A549 (cell line): ENCODE results near the gene FERMT3. TPM values are rescaled to one million over a fixed set of nuclear protein-coding genes. Genes with fewer than 3 reads are reported as not detected.

ENCODE experiments used
- ATAC-seq, 2 experiments: fragments of 200-7000 bp in 1 of 2; fragments of >200 bp in 1 of 2; cut with Nextera tagmentation in 1 of 2; cut with Tn5 transposase in 1 of 2; 3 replicates each; pipeline versions ENCODE4 v1.8.0 to v1.9.1; 2018 to 2020; ENCODE audit warnings: mild to moderate bottlenecking in 1 of 2, moderate library complexity in 1 of 2
- CTCF ChIA-PET: fragments of 300-600 bp; sonication (Branson Sonifier 250); formaldehyde crosslinking; extraction: SDS; loops from one replicate; lab custom pipeline; 2021; ENCODE audit warnings: antibody characterized with exemption, inconsistent platforms; lab: Yijun Ruan, JAX
- POLR2A ChIA-PET: fragments of 350-600 bp; formaldehyde crosslinking; extraction: SDS; loops from one replicate; lab custom pipeline; 2021; ENCODE audit warnings: antibody characterized with exemption, inconsistent platforms; lab: Yijun Ruan, JAX
- DNase-seq, 2 experiments: peaks; one replicate each; pipeline versions ENCODE4 v3.0.0 to v3.0.0-alpha.2; 2011 to 2016; ENCODE audit warnings: low read depth in 1 of 2, low spot score in 1 of 2
- FAIRE-seq: peaks from 2 replicates; lab custom pipeline; 2011; peaks lifted over from hg19 to GRCh38; lab: Jason Lieb, UNC
- H3K27ac ChIP-seq, 2 experiments: fragments of >200 bp; sonication (Bioruptor Twin); formaldehyde crosslinking; 3 replicates each; pipeline ENCODE4 v1.5.1; 2016 to 2017
- H3K4me1 ChIP-seq: fragments of >200 bp; sonication (Bioruptor Twin); formaldehyde crosslinking; 3 replicates; pipeline ENCODE4 v1.6.1; 2016
- H3K4me2 ChIP-seq: fragments of >200 bp; sonication (Bioruptor Twin); formaldehyde crosslinking; 3 replicates; pipeline ENCODE4 v1.6.1; 2016
- H3K4me3 ChIP-seq: fragments of >200 bp; sonication (Bioruptor Twin); formaldehyde crosslinking; 3 replicates; pipeline ENCODE4 v1.5.1; 2016
- H3K9me3 ChIP-seq: fragments of >200 bp; sonication (Bioruptor Twin); formaldehyde crosslinking; 3 replicates; pipeline ENCODE4 v1.6.1; 2016
- CBX2 ChIP-seq: fragments of 200-600 bp; sonication (generic); IDR thresholded peaks from 2 replicates; pipeline ENCODE4 v1.6.1; 2016; ENCODE audit warnings: low read depth, mild to moderate bottlenecking, borderline replicate concordance
- E2F6 ChIP-seq: IDR thresholded peaks from 2 replicates; pipeline ENCODE4 v1.6.1; 2012; ENCODE audit warnings: low read depth, borderline replicate concordance
- ESRRA ChIP-seq: fragments of 150-350 bp; IDR thresholded peaks from 2 replicates; pipeline ENCODE4 v1.6.1; 2014; ENCODE audit warnings: mild to moderate bottlenecking, low read length, borderline replicate concordance
- FOXS1 ChIP-seq: fragments of 250-450 bp; sonication (Bioruptor Pico); IDR thresholded peaks from 2 replicates; pipeline ENCODE4 v1.5.0; 2020; ENCODE audit warnings: mild to moderate bottlenecking, moderate library complexity
- GATA3 ChIP-seq: IDR thresholded peaks from 2 replicates; pipeline ENCODE4 v1.6.1; 2012; ENCODE audit warnings: borderline replicate concordance
- HEYL ChIP-seq: fragments of 250-450 bp; sonication (Bioruptor Pico); IDR thresholded peaks from 2 replicates; pipeline ENCODE4 v1.8.0; 2021; ENCODE audit warnings: mild to moderate bottlenecking, moderate library complexity
- JUN ChIP-seq, 2 experiments: fragments of >200 bp; sonication (Bioruptor Twin); formaldehyde crosslinking; IDR thresholded peaks; 2 replicates in 1 of 2; 3 replicates in 1 of 2; pipeline ENCODE4 v1.6.1; 2016 to 2017
- MAFK ChIP-seq: fragments of 450-650 bp; IDR thresholded peaks from 2 replicates; pipeline ENCODE4 v1.6.1; 2014; ENCODE audit not compliant: partially characterized antibody
- MAX ChIP-seq: IDR thresholded peaks from 2 replicates; pipeline ENCODE4 v1.6.1; 2012
- NPAS2 ChIP-seq: fragments of 250-450 bp; sonication (Bioruptor Pico); IDR thresholded peaks from 2 replicates; pipeline ENCODE4 v1.8.0; 2022; ENCODE audit warnings: mild to moderate bottlenecking, moderate library complexity, borderline replicate concordance
- PBX3 ChIP-seq: IDR thresholded peaks from 2 replicates; pipeline ENCODE4 v1.6.1; 2012
- PHF8 ChIP-seq: fragments of 200-600 bp; sonication (generic); IDR thresholded peaks from 2 replicates; pipeline ENCODE4 v1.6.1; 2016; ENCODE audit warnings: low read depth, mild to moderate bottlenecking, antibody characterized with exemption, moderate library complexity, borderline replicate concordance
- POLR2A ChIP-seq: IDR thresholded peaks from 2 replicates; pipeline ENCODE4 v1.6.1; 2012; ENCODE audit warnings: mild to moderate bottlenecking, low read length
- POLR2AphosphoS2 ChIP-seq: conservative IDR thresholded peaks from 2 replicates; pipeline ENCODE4 v1.6.1; 2012; ENCODE audit warnings: low read length, improper control_type of control experiment, inconsistent platforms
- RARB ChIP-seq: fragments of 250-450 bp; sonication (Bioruptor Pico); IDR thresholded peaks from 2 replicates; pipeline ENCODE4 v1.8.0; 2021; ENCODE audit warnings: mild to moderate bottlenecking, moderate library complexity
- RCOR1 ChIP-seq: fragments of 150-350 bp; IDR thresholded peaks from 2 replicates; pipeline ENCODE4 v1.6.1; 2014; ENCODE audit warnings: antibody characterized with exemption, low read length, low read depth
- RFX5 ChIP-seq: fragments of 450-650 bp; IDR thresholded peaks from 2 replicates; pipeline ENCODE4 v1.7.1; 2014; ENCODE audit warnings: antibody characterized with exemption, mild to moderate bottlenecking, moderate library complexity
- SMC3 ChIP-seq: fragments of >200 bp; sonication (Bioruptor Twin); formaldehyde crosslinking; IDR thresholded peaks from 3 replicates; pipeline ENCODE4 v1.6.1; 2018; ENCODE audit warnings: inconsistent platforms
- SREBF2 ChIP-seq: fragments of 450-650 bp; IDR thresholded peaks from 2 replicates; pipeline ENCODE4 v1.6.1; 2014; ENCODE audit warnings: mild to moderate bottlenecking, moderate library complexity
- TP53 ChIP-seq: fragments of 250-450 bp; sonication (Bioruptor Pico); IDR thresholded peaks from 2 replicates; pipeline ENCODE4 v1.5.0; 2021; ENCODE audit warnings: mild to moderate bottlenecking, moderate library complexity
- USF2 ChIP-seq: fragments of 450-650 bp; IDR thresholded peaks from 2 replicates; pipeline ENCODE4 v1.6.1; 2014; ENCODE audit warnings: antibody characterized with exemption
- WGBS: methylation state at CpG from one replicate; pipeline ENCODE4 v1.1.6; 2017; ENCODE audit errors: missing lambda C conversion rate; 5-methylcytosine and 5-hydroxymethylcytosine counted together
- polyA plus RNA-seq, 4 experiments: library from polyadenylated mRNA; depleted of rRNA in 3 of 4; stranded (reverse); fragments of >200 nt; fragmentation: RNase III in 1 of 4; extraction: RNeasy Plus Mini Kit Qiagen cat#74134 plus additional on column Dnase treatment in 1 of 4; gene quantifications; 2 replicates in 3 of 4; 3 replicates in 1 of 4; pipeline ENCODE4 v1.2.3, GENCODE V29; 2011 to 2017
- TF ChIP-seq, protein P1 (sequence below): fragments of >200 bp; sonication (Bioruptor Twin); formaldehyde crosslinking; IDR thresholded peaks from 3 replicates; pipeline ENCODE4 v1.6.1; 2016

Gene FERMT3
- polyA plus RNA-seq, 2 of the 4 experiments (the other 2 are of a cell fraction): 0.56 to 2.1 TPM

DNA sequence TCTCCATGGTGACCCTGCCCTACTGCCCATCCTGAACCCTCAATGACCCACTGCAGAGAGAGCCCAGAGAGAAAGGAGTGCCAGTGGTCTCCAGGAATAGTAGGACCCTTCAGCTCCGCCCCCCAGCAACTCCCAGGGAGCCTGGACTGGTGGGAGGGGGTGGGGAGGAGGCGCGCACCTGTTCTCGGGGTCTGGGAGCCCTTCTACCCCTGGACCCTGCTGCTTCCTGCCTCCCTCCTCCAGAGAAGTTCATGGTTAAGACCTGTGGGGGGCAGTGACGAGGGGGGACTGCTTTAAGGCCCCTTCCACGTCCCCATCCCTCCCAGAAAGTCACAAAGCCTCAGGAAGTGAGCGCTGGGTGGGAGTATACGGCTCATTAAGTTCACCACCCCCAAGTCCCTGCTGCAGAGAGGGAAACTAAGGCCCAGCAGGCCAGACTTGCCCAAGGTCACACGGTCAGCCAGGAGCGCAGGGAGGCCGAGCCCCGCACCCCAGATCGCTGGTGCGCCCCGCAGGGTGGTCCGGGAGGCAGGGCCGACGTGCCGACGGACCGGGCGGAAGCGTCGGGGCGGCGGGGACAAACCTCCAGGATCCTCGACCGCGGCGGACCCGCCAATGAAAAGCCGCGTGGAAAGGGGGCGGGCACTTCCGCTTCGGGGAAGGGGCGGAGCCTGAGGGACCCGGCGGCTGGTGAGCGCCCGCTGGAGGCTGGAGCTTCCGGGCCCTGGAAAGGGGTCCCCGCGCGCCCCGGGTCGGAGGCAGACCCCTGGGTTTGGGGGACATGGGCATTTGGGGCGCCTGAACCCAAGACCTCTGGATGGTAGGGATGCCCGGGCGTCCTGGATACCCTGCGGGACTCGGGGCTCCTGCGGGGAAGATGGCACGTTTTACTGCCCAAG, 19.3 kb downstream of the FERMT3 start, which contains the start of the genes NUDT22 and TRPT1 (continued):
- TF ChIP-seq, protein P1, sequence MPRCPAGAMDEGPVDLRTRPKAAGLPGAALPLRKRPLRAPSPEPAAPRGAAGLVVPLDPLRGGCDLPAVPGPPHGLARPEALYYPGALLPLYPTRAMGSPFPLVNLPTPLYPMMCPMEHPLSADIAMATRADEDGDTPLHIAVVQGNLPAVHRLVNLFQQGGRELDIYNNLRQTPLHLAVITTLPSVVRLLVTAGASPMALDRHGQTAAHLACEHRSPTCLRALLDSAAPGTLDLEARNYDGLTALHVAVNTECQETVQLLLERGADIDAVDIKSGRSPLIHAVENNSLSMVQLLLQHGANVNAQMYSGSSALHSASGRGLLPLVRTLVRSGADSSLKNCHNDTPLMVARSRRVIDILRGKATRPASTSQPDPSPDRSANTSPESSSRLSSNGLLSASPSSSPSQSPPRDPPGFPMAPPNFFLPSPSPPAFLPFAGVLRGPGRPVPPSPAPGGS: peak; percentile 70; the same call in 2 of the 3 replicates
- peak; percentile 68; the same call in 1 of the 2 replicates for TF ChIP-seq PHF8
- 0 out of 2 replicates have a peak, but pooled peaks have one; percentile 12 for TF ChIP-seq GATA3
- TF ChIP-seq RARB (CRISPR knock-in tag): no peak
- TF ChIP-seq SREBF2: no peak
- TF ChIP-seq MAX: peak; percentile 65; the same call in 1 of the 2 replicates
- no peak for TF ChIP-seq POLR2AphosphoS2
- TF ChIP-seq ESRRA: peak; percentile 1; the same call in 1 of the 2 replicates
- TF ChIP-seq NPAS2 (CRISPR knock-in tag): no peak
- TF ChIP-seq FOXS1 (CRISPR knock-in tag): no peak
- TF ChIP-seq RFX5: 0 out of 2 replicates have a peak, but pooled peaks have one; percentile 28
- TF ChIP-seq TP53: no peak
- TF ChIP-seq POLR2A: peak; percentile 67
- no peak for TF ChIP-seq HEYL
- TF ChIP-seq JUN (IDR thresholded peaks at IDR 0.05): peak; percentile 48 to 74; a peak in 4 of 5 replicates
- no peak for TF ChIP-seq RCOR1

- 21% methylated on average over 12 of the region's 26 CpGs for WGBS
- POLR2A ChIA-PET: interaction anchor here (0.8 to 2.9 kb wide), 9 partner anchors 12 to 355 kb away, joined by 3 to 16 read pairs (median 4); partner anchors contain the start of genes FKBP2, PPP1R14B and STIP1
- DNase-seq (no peak), ATAC-seq (peak; percentile 16 to 44; a peak in 5 of 6 replicates), FAIRE-seq (no peak)
- H3K4me1 ChIP-seq: peaks cover 37% of the 10 kb centered on the region
- no peaks in the 10 kb centered on the region for H3K9me3 ChIP-seq
- CTCF ChIA-PET: interaction anchor here (0.8 to 19.9 kb wide), 9 partner anchors 9 to 76 kb away, joined by 4 to 254 read pairs (median 10); partner anchors contain the start of genes ESRRA, FERMT3 and PLCB3
- TF ChIP-seq TP53 (no peak), ESRRA (0 out of 2 replicates have a peak, but pooled peaks have one; percentile 2)
- H3K4me3 ChIP-seq: peak overlapping the region; percentile 97
- peak overlapping the region; percentile 93 to 99 for H3K27ac ChIP-seq
- peak overlapping the region; percentile 100 for H3K4me2 ChIP-seq
Measured at GRCh38 chr11:64226507-64227051, 20.1 kb downstream of the FERMT3 start.

GRCh38 chr11:64227405-64227956, 21.0 kb downstream of the FERMT3 start:
- ATAC-seq (no peak), DNase-seq (no peak)

More at GRCh38 chr11:64227405-64227956, 21.0 kb downstream of the FERMT3 start:
- Histone ChIP-seq H3K4me2 (peak overlapping the region; percentile 100), H3K4me3 (peak overlapping the region; percentile 97; the same call in 2 of the 3 replicates), H3K4me1 (peaks cover 46% of the 10 kb centered on the region), H3K27ac (peak overlapping the region in 1 of 2 experiments; percentile 93; a peak in 4 of 6 replicates), H3K9me3 (no peaks in the 10 kb centered on the region)
- ChIA-PET CTCF (interaction anchor here (0.6 to 19.9 kb wide), 7 partner anchors 9 to 76 kb away, joined by 3 to 254 read pairs (median 10); partner anchors contain the start of genes ESRRA, FERMT3 and PLCB3), POLR2A (interaction anchor here (2.9 kb wide), 1 partner anchor 42 kb away, joined by 16 read pairs; the partner anchor contains the start of gene STIP1)
- WGBS: 93% methylated on average over 3 of the region's 3 CpGs
- no peak for FAIRE-seq
- no peak for TF ChIP-seq E2F6
- TF ChIP-seq, protein P1: no peak
- TF ChIP-seq CBX2: no peak
- TF ChIP-seq RARB (CRISPR knock-in tag): no peak
- TF ChIP-seq SMC3: no peak
- TF ChIP-seq HEYL: no peak
- TF ChIP-seq USF2: no peak
- no peak for TF ChIP-seq MAFK
- no peak for TF ChIP-seq PBX3
- TF ChIP-seq, all 56 proteins: peak for 0
